Measurements from ENCODE around the gene HLA-DPB1.

DNA sequence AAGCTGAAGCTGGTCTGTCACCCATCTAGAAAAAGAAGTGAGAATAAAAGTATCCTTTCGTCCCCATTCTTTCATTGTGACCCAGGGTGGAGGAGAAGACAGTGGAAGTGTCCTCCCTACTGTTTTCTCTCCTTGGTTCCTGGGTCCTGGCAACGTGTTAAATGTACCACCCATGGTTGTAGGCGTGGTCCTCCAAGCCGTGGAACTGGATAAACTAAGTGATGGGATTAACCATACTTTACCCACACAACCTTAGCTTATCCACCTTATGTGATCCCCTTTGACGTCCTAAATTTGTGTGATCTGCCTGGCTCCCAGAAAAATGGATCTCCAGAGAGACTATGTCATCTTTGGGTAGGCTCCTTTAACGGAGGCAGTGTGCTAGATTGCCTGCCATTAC lies 47.4 kb downstream of the HLA-DPB1 start:
- TF ChIP-seq CTCF (IDR thresholded peaks at IDR 0.05) (no peak), POLR2A (IDR thresholded peaks at IDR 0.05; ENCODE audit: low read depth) (no peak), POLR2AphosphoS5 (IDR thresholded peaks at IDR 0.05) (no peak), EP300 (IDR thresholded peaks at IDR 0.05) (no peak)

Data from esophagus muscularis mucosa (tissue), 4 donors.